CD4-positive, alpha-beta T cell treated with Interleukin-10 for 1 hour (primary cell): ENCODE measurements around the gene MARCOL.
"Not testable (repeated sequence)": the region's sequence is repeated elsewhere in the genome, so short reads cannot be mapped to it uniquely, and the experiment has no call there.

Experiments used
- DNase-seq: peaks from one replicate; pipeline ENCODE4 v3.0.0-alpha.2; 2020

Gene MARCOL

GRCh38 chr5:148268566-148268965 is 30.2 kb downstream of the MARCOL start, which contains the start of gene SPINK13:
Gene SPINK13 (plus strand): TSS chr5:148268794. CDS start chr5:148270073, 1,279 bp downstream.
- no peak for DNase-seq

- not testable (repeated sequence) for DNase-seq
Observed at GRCh38 chr5:148275129-148275528, 36.8 kb downstream of the MARCOL start.

- DNase-seq = not testable (repeated sequence)
Observed at GRCh38 chr5:148280893-148281292, 42.6 kb downstream of the MARCOL start.

GRCh38 chr5:148281336-148281735 is 43.0 kb downstream of the MARCOL start:
- not testable (repeated sequence) for DNase-seq

- DNase-seq = peak; percentile 8
Observed at GRCh38 chr5:148290271-148291195, 52.2 kb downstream of the MARCOL start.
